HTR-8/SVneo (cell line): ENCODE results near the gene EFR3B.
A peak's percentile ranks its signal among the peaks of the same experiment; 100 is the strongest.

Source experiments
- DNase-seq: peaks from one replicate; pipeline ENCODE4 v3.0.0; 2011; ENCODE audit warnings: low spot score, mixed read lengths; ENCODE audit not compliant: insufficient read length
- FAIRE-seq: peaks from 2 replicates; lab custom pipeline; 2011; peaks lifted over from hg19 to GRCh38; lab: Jason Lieb, UNC

EFR3B gene

GRCh38 chr2:25068217-25068616 lies 26.3 kb downstream of the EFR3B start:
- no peak for FAIRE-seq
- DNase-seq: no peak

GRCh38 chr2:25071966-25072365 lies 30.1 kb downstream of the EFR3B start:
- DNase-seq (no peak), FAIRE-seq (no peak)

GRCh38 chr2:25072606-25073005 lies 30.7 kb downstream of the EFR3B start:
- DNase-seq (no peak), FAIRE-seq (no peak)

- DNase-seq (no peak), FAIRE-seq (no peak)
Measured at GRCh38 chr2:25073025-25073424, 31.1 kb downstream of the EFR3B start.

- FAIRE-seq: no peak
- no peak for DNase-seq
Measured at GRCh38 chr2:25073914-25074313, 32.0 kb downstream of the EFR3B start.

- FAIRE-seq (no peak), DNase-seq (no peak)
Measured at GRCh38 chr2:25074826-25075225, 33.0 kb downstream of the EFR3B start.

- FAIRE-seq: no peak
- DNase-seq: no peak
Measured at GRCh38 chr2:25076749-25077148, 34.9 kb downstream of the EFR3B start.

- FAIRE-seq: no peak
Measured at GRCh38 chr2:25077789-25078169, 35.9 kb downstream of the EFR3B start.

GRCh38 chr2:25078170-25079049 lies 36.5 kb downstream of the EFR3B start:
- DNase-seq: peak; percentile 84
- peak; percentile 49 for FAIRE-seq

More at GRCh38 chr2:25077789-25078169, 35.9 kb downstream of the EFR3B start:
- no peak for DNase-seq

- DNase-seq (no peak), FAIRE-seq (no peak)
Measured at GRCh38 chr2:25079050-25079635, 37.3 kb downstream of the EFR3B start.

- no peak for FAIRE-seq
- no peak for DNase-seq
Measured at GRCh38 chr2:25081237-25081790, 39.4 kb downstream of the EFR3B start.

GRCh38 chr2:25082002-25082622 lies 40.2 kb downstream of the EFR3B start:
- no peak for DNase-seq
- FAIRE-seq: no peak

- FAIRE-seq: no peak
- DNase-seq: no peak
Measured at GRCh38 chr2:25085761-25086560, 44.1 kb downstream of the EFR3B start.

GRCh38 chr2:25088817-25089516 lies 47.1 kb downstream of the EFR3B start:
- FAIRE-seq (no peak), DNase-seq (no peak)

- DNase-seq: no peak
- no peak for FAIRE-seq
Measured at GRCh38 chr2:25089605-25090315, 47.9 kb downstream of the EFR3B start.

- no peak for FAIRE-seq
- DNase-seq: no peak
Measured at GRCh38 chr2:25090801-25091200, 48.9 kb downstream of the EFR3B start.

GRCh38 chr2:25091265-25091664 lies 49.4 kb downstream of the EFR3B start:
- no peak for FAIRE-seq
- DNase-seq: no peak

GRCh38 chr2:25098056-25098455 lies 56.2 kb downstream of the EFR3B start:
- DNase-seq (no peak), FAIRE-seq (no peak)
